ENCODE measurements around the gene ADARB2. TPM values are rescaled to one million over a fixed set of nuclear protein-coding genes. Genes with fewer than 3 reads are reported as not detected.

ADARB2 gene
- total RNA-seq, 1 donor from 2014 or later, result not detected

GRCh38 chr10:1411956-1412355, 325.4 kb downstream of the ADARB2 start:
- no peak for DNase-seq (ENCODE audit: low spot score)

DNA sequence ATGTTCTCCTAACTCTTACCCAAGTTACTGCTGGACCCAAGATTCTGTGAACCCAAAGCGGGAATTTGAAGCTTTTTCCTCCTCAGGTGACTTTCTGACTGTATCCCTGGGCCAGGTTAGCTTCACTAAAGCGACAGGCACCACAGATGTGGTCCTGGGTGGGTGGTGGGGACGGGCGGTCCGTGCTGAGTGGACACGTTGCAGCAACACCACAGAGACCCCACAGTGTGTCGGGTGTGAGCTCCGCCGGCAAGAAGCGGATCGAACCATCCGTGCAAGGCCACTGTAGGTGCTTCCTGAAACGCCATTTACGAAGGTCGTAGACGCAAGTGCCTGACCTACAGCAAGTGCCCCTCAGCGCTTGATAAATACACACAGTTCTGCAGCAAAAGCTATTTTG, 325.9 kb downstream of the ADARB2 start:
- no peak for DNase-seq (ENCODE audit: low spot score)

DNA sequence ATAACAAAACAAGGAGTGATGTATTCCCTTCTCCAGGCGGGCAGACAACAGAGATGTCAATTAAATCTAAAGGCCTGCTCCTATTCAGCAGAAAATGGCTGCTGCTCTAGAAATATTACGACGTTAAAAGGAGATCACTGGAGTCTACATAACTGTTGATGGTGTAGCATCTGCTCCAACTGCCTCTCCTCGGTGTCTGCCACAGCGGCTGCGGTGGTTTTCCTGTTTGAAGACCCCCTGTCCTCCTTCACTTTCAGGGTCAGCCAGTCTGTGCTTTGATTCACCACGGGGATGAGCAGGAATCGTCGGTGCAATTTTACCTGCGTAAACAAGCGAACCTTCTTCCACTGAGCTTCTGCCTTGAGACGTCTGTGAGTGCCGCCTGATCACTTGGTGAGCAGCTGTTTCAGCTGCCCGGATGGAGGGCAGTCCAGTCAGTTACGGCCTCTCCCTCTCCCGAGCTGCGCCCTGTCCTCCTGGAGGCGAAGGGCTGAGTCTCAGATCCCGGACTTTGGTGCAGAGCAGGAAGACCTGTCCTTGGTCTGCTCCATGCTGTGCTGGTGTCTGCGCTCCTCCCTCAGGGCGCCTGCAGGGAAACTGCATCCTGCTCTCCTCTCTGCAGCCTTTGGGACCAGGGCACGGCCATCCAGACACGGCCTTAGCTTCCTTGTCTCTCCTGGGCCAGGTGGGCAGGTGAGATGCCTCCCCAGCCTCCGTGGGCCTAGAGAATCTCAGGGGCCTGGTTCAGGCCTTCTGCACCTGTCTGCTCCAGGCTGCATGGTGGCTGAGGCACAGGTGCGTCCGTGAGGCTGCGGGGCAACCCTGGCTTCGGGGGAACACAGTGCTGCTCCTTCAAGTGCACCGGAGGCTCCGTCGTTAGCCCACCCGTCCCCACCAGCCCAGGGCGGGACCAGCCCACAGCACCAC, 326.6 kb downstream of the ADARB2 start:
- DNase-seq (ENCODE audit: low spot score), result no peak

GRCh38 chr10:1410032-1410431, 327.3 kb downstream of the ADARB2 start:
- DNase-seq (ENCODE audit: low spot score), result no peak

DNA sequence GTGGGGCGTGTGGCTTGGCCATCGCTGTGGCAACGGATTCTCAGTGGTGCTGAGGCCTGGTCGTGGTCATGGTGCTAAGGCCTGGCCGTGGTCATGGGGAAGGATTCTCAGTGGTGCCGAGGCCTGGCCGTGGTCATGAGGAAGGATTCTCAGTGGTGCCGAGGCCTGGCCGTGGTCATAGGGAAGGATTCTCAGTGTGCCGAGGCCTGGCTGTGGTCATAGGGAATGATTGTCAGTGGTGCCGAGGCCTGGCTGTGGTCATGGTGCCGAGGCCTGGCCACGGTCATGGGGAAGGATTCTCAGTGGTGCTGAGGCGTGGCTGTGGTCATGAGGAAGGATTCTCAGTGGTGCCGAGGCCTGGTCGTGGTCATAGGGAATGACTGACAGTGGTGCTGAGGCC, 327.9 kb downstream of the ADARB2 start:
- DNase-seq (ENCODE audit: low spot score), result no peak

DNA sequence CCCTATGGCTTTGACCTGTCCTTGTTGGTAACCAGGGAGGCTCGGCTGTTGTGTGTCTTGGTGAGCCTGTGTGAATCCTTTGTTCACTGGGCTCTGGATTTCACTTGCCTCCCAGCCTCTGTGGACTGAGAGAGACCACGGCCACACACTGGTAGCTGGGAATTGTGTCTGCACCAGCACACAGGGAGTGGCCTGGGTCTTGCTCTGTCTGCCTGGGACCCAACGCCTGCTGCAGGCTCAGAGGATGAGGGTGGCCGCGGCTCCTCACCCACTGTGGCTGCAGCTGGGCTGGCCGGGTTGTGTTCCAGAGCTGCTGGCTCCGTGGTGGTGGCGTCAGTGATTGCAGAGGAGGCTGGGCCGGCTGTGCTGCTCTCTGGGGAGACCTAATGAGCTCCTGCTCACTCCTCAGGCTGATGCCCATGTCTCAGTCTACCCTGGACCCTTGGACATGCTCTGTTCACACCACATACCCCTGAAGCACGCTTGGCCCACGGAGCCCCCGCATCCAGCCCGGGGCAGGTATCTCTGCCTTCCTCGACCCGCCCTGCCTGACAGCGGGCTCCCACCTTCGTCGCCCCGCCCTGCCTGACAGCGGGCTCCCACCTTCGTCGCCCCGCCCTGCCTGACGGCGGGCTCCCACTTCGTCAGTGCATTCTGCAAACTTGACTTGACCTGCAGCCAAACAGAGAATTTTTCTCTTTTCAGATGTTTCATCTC, 328.5 kb downstream of the ADARB2 start:
- DNase-seq (ENCODE audit: low spot score), result no peak

- no peak for DNase-seq (ENCODE audit: low spot score)
Observed at GRCh38 chr10:1406967-1407945, 330.1 kb downstream of the ADARB2 start.

DNA sequence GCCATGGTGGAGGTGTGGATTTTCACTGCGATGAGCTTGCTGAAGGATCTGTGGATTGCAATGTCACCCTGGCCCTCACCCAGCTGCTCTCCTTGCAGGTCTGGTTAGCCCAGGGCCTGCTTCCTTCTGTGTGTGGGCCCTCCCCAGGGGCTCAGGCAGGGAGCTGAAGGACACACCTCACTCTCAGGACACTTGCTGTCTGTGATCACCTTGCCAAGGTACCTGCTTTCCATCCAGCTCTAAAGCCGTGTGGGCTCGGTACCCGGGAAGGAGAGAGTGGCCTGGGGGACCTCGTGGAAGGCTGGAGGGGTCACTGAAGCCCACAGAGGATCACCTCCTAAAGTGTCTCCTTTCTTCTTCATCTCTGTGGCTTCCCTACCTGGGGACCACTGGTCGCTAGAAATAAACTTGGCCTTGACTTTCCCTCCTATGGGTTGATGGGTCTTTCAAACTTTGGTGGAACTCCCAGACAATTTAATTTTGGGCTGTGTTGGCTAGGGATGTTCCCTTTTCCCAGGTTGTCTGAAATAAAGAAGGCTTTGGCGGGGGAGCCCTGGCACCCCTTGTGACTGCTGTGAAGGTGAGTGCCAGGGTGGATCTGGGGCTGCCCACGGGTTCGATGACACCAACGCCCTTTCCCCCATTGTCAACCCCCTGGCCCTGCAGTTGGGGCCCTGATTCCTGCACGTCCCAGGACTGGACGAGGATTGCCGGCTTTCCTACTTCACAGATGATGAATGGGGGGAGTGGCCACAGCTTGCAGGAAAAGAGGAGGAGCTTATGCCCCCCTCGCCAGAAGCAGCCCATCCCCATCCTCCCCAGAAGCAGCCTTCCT, 331.0 kb downstream of the ADARB2 start:
- DNase-seq (ENCODE audit: low spot score), result no peak

GRCh38 chr10:1404323-1405260, 332.7 kb downstream of the ADARB2 start:
- DNase-seq (ENCODE audit: low spot score), result no peak

GRCh38 chr10:1403508-1404322, 333.6 kb downstream of the ADARB2 start:
- DNase-seq (ENCODE audit: low spot score), result no peak

DNA sequence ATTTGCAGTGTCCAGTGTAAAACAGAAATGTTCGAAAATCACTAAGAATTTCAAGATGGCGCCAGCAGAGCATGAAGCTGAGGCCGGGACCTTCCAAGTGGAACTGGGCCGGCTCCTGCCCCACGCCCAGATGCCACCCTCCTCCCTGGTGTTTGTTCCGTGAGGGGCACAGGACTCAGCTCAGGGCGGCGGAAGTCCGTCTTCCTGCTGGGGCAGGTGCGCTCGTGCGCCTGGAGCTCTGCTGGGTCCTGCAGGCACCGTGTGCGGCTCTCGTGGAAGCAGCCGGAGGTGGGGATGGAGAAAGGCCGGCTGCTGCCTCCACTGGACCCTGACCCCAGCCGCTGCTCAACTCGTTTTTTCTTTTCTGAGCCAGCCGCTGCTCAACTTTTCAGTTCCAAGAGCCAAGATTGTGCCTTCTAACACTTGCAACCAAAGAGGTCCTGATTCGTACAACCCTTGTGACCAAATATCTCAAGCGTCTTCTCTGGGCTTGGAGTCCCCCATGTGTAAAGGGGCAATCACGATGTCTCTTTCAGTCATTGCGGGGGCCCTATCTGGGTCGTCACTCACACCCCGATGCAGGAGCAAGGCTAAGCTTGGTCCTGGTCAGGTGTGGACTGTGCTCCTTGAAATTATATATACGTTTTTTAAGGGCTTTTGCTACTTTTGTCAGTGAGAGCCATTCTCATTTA, 334.4 kb downstream of the ADARB2 start:
- no peak for DNase-seq (ENCODE audit: low spot score)

DNA sequence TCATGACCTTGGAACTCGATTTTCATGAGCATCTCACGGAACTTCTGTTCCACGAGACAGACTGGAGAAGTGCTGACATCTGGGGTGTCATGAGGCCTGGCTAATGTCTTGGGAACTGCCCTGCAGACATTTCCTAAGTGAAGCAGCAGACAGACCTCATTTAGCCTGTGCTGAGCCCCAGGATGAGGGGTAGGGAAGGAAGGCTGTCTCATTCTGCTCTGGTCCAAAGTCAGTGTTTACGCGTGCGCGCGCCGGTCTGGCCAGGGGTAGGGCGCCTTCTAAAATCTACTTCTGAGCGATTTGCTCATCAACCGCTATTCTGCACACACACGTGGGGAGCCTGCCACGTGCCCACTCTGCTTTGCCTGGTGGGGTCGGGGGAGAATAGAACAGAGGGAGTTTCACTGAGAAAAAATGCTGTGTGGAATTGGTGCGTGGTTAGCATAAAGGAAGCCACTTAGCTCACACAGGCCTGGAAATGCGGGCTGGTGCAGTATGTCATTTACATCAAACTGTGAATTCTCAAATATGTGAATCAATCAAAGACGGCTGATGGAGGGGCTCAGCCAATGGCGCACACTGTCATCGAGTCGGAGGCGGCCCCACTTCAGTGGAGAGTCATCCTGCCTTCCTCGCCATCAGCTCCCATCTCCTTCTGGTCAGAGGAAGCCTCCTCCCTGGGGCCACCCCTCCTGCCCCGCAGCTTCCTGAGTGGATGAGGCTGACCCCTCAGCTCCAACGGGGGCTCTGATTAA, 335.1 kb downstream of the ADARB2 start:
- DNase-seq (ENCODE audit: low spot score), result peak; percentile 58

- DNase-seq (ENCODE audit: low spot score), result no peak
Observed at GRCh38 chr10:1401071-1401965, 336.0 kb downstream of the ADARB2 start.

GRCh38 chr10:1400101-1401070, 336.9 kb downstream of the ADARB2 start:
- peak; percentile 21 for DNase-seq (ENCODE audit: low spot score)

Measured in umbilical cord (tissue), 2 donors.